ENCODE measurements around the gene IL17RA. TPM values are rescaled to one million over a fixed set of nuclear protein-coding genes. Genes with fewer than 3 reads are reported as not detected.
A peak's percentile ranks its signal among the peaks of the same experiment; 100 is the strongest.

Gene IL17RA
- total RNA-seq, 4 donors from 2014 or later = 18.4 to 51.3 (median 32.9) TPM

GRCh38 chr22:17087498-17088131 is 2.8 kb downstream of the IL17RA start:
- no peaks in the 10 kb centered on the region for H3K36me3 ChIP-seq
- in situ Hi-C loops (cut with MboI; ENCODE audit: low pct_ligation_motif_present in 1 of 4, low pct_unique_long_range_greater_than_20kb in 1 of 4, low sequenced_read_pairs in 3 of 4) (no loop called here), intact Hi-C loops (cut with DNase I; ENCODE audit: low total_unique reads) (no loop called here)
- H3K9me3 ChIP-seq = no peaks in the 10 kb centered on the region
- H3K27ac ChIP-seq = peak overlapping the region in 1 of 4 donors; percentile 22
- DNase-seq = no peak
- peak overlapping the region in 1 of 4 donors; percentile 7 for H3K4me3 ChIP-seq
- H3K4me1 ChIP-seq = peaks cover 0 to 29% (median 18%) of the 10 kb centered on the region in 4 donors
- TF ChIP-seq POLR2A (IDR thresholded peaks at IDR 0.05) (no peak), EP300 (IDR thresholded peaks at IDR 0.05; ENCODE audit: low read depth) (no peak), CTCF (IDR thresholded peaks at IDR 0.05) (no peak), POLR2AphosphoS5 (IDR thresholded peaks at IDR 0.05) (no peak)
- WGBS, 2 donors (ENCODE audit: low coverage in 1 of 2) = 31 to 68% methylated on average over 3 to 12 of the region's 12 CpGs
- no peaks in the 10 kb centered on the region for H3K27me3 ChIP-seq

- no peaks in the 10 kb centered on the region for H3K9me3 ChIP-seq
- TF ChIP-seq EP300 (IDR thresholded peaks at IDR 0.05; ENCODE audit: low read depth) (no peak), POLR2AphosphoS5 (IDR thresholded peaks at IDR 0.05) (no peak), CTCF (IDR thresholded peaks at IDR 0.05) (no peak), POLR2A (IDR thresholded peaks at IDR 0.05) (no peak)
- peaks cover 0 to 22% (median 17%) of the 10 kb centered on the region in 4 donors for H3K4me1 ChIP-seq
- H3K36me3 ChIP-seq = no peaks in the 10 kb centered on the region
- intact Hi-C loops (cut with DNase I; ENCODE audit: low total_unique reads) (no loop called here), in situ Hi-C loops (cut with MboI; ENCODE audit: low pct_ligation_motif_present in 1 of 4, low pct_unique_long_range_greater_than_20kb in 1 of 4, low sequenced_read_pairs in 3 of 4) (no loop called here)
- no peaks in the 10 kb centered on the region for H3K27me3 ChIP-seq
- no peak overlapping the region for H3K4me3 ChIP-seq
- DNase-seq = no peak
- H3K27ac ChIP-seq = no peak overlapping the region
Observed at GRCh38 chr22:17090550-17090949, 5.8 kb downstream of the IL17RA start.

- H3K9me3 ChIP-seq = no peaks in the 10 kb centered on the region
- WGBS, 2 donors (ENCODE audit: low coverage in 1 of 2) = 74 to 100% methylated on average over 1 to 4 of the region's 4 CpGs
- no peak for TF ChIP-seq POLR2AphosphoS5 (IDR thresholded peaks at IDR 0.05)
- no peak for TF ChIP-seq CTCF (IDR thresholded peaks at IDR 0.05)
- TF ChIP-seq POLR2A (IDR thresholded peaks at IDR 0.05) = no peak
- no peak for TF ChIP-seq EP300 (IDR thresholded peaks at IDR 0.05; ENCODE audit: low read depth)
- H3K4me3 ChIP-seq = no peak overlapping the region
- in situ Hi-C loops (cut with MboI; ENCODE audit: low pct_ligation_motif_present in 1 of 4, low pct_unique_long_range_greater_than_20kb in 1 of 4, low sequenced_read_pairs in 3 of 4) = no loop called here
- no peaks in the 10 kb centered on the region for H3K27me3 ChIP-seq
- peaks cover 0 to 9% (median 5%) of the 10 kb centered on the region in 4 donors for H3K4me1 ChIP-seq
- H3K36me3 ChIP-seq = no peaks in the 10 kb centered on the region
- DNase-seq = no peak
- intact Hi-C loops (cut with DNase I; ENCODE audit: low total_unique reads) = no loop called here
- no peak overlapping the region for H3K27ac ChIP-seq
Observed at GRCh38 chr22:17091851-17092250, 7.1 kb downstream of the IL17RA start.

GRCh38 chr22:17093081-17093480 is 8.3 kb downstream of the IL17RA start:
- Histone ChIP-seq H3K4me3 (no peak overlapping the region), H3K4me1 (peaks cover 0 to under 1% (median 0%) of the 10 kb centered on the region in 4 donors), H3K36me3 (no peaks in the 10 kb centered on the region), H3K27ac (no peak overlapping the region), H3K27me3 (no peaks in the 10 kb centered on the region), H3K9me3 (no peaks in the 10 kb centered on the region)
- in situ Hi-C loops (cut with MboI; ENCODE audit: low pct_ligation_motif_present in 1 of 4, low pct_unique_long_range_greater_than_20kb in 1 of 4, low sequenced_read_pairs in 3 of 4) (no loop called here), intact Hi-C loops (cut with DNase I; ENCODE audit: low total_unique reads) (no loop called here)
- no peak for DNase-seq
- 76 to 87% methylated on average over 3 of the region's 3 CpGs for WGBS, 2 donors (ENCODE audit: low coverage in 1 of 2)
- no peak for TF ChIP-seq CTCF (IDR thresholded peaks at IDR 0.05)
- TF ChIP-seq EP300 (IDR thresholded peaks at IDR 0.05; ENCODE audit: low read depth) = no peak
- TF ChIP-seq POLR2A (IDR thresholded peaks at IDR 0.05) = no peak
- no peak for TF ChIP-seq POLR2AphosphoS5 (IDR thresholded peaks at IDR 0.05)
